Activated T-cell treated with anti-CD3 and anti-CD28 coated beads, Interleukin-2, amount 50 U/mL, for 1 hour (primary cell): ENCODE data around the gene TNIP2.
"Not testable (repeated sequence)": the region's sequence is repeated elsewhere in the genome, so short reads cannot be mapped to it uniquely, and the experiment has no call there.

Experiments
- DNase-seq: peaks from one replicate; pipeline ENCODE4 v3.0.0-alpha.2; 2020

The TNIP2 gene

GRCh38 chr4:2767705-2768074 is 11.6 kb upstream of the TNIP2 start:
- no peak for DNase-seq

- no peak for DNase-seq
These were observed 11.0 kb upstream of the TNIP2 start for GRCh38 chr4:2767046-2767704.

- DNase-seq: no peak
These were observed 9.8 kb upstream of the TNIP2 start for GRCh38 chr4:2765832-2766526.

GRCh38 chr4:2763511-2763967 is 7.4 kb upstream of the TNIP2 start:
- no peak for DNase-seq

- not testable (repeated sequence) for DNase-seq
These were observed 6.6 kb upstream of the TNIP2 start for GRCh38 chr4:2762486-2763370.

GRCh38 chr4:2762048-2762447 is 5.9 kb upstream of the TNIP2 start:
- DNase-seq: no peak

- no peak for DNase-seq
These were observed 5.1 kb upstream of the TNIP2 start for GRCh38 chr4:2761035-2761923.

GRCh38 chr4:2757426-2757825 is 1.3 kb upstream of the TNIP2 start:
- no peak for DNase-seq

GRCh38 chr4:2756691-2757350 is 685 bp upstream of the TNIP2 start:
- no peak for DNase-seq

GRCh38 chr4:2754848-2755819 is 1.0 kb downstream of the TNIP2 start:
- DNase-seq: no peak

- no peak for DNase-seq
These were observed 2.7 kb downstream of the TNIP2 start for GRCh38 chr4:2753436-2753835.

- no peak for DNase-seq
These were observed 5.2 kb downstream of the TNIP2 start for GRCh38 chr4:2750719-2751605.

- DNase-seq: no peak
These were observed 9.0 kb downstream of the TNIP2 start for GRCh38 chr4:2746891-2747695.

GRCh38 chr4:2745981-2746806 is 9.9 kb downstream of the TNIP2 start:
- DNase-seq: peak; percentile 73

GRCh38 chr4:2745516-2745915 is 10.6 kb downstream of the TNIP2 start:
- DNase-seq: no peak

- no peak for DNase-seq
These were observed 11.4 kb downstream of the TNIP2 start for GRCh38 chr4:2744576-2745270.
